H1 (cell line): ENCODE measurements around the gene OGDH.

Experiments used
- ATF3 ChIP-seq: IDR thresholded peaks from 2 replicates; pipeline ENCODE4 v1.6.1; 2011; ENCODE audit warnings: low read depth, mild to moderate bottlenecking, low read length; ENCODE audit not compliant: insufficient read depth
- CHD2 ChIP-seq: IDR thresholded peaks from 2 replicates; pipeline ENCODE4 v1.6.1; 2012; ENCODE audit warnings: low read length, improper control_type of control experiment
- EP300 ChIP-seq, 2 experiments: IDR thresholded peaks; 1 replicate in 1 of 2; 2 replicates in 1 of 2; pipeline ENCODE4 v1.6.1; 2011 to 2012; ENCODE audit warnings: low read depth in 2 of 2, low read length in 2 of 2, mild to moderate bottlenecking in 2 of 2, borderline replicate concordance in 1 of 2, inconsistent platforms in 1 of 2, moderate library complexity in 1 of 2
- EZH2 ChIP-seq: fragments of 200-600 bp; sonication (generic); IDR thresholded peaks from 2 replicates; pipeline ENCODE4 v1.7.1; 2012; ENCODE audit warnings: low read depth, mild to moderate bottlenecking, moderate library complexity, low read length, inconsistent platforms; ENCODE audit not compliant: severe bottlenecking
- MAFK ChIP-seq: IDR thresholded peaks from 2 replicates; pipeline ENCODE4 v1.6.1; 2012; ENCODE audit warnings: low read depth, mild to moderate bottlenecking, improper control_type of control experiment, low read length
- RFX5 ChIP-seq: IDR thresholded peaks from 2 replicates; pipeline ENCODE4 v1.6.1; 2011; ENCODE audit warnings: low read depth, low read length, improper control_type of control experiment, borderline replicate concordance
- TBP ChIP-seq: IDR thresholded peaks from 2 replicates; pipeline ENCODE4 v1.6.1; 2011; ENCODE audit warnings: low read depth, low read length, improper control_type of control experiment
- YY1 ChIP-seq: IDR thresholded peaks from 2 replicates; pipeline ENCODE4 v1.6.1; 2011; ENCODE audit warnings: low read depth, mild to moderate bottlenecking, low read length
- ZNF274 ChIP-seq: IDR thresholded peaks from 2 replicates; pipeline ENCODE4 v1.7.0; 2012; ENCODE audit warnings: low read length, borderline replicate concordance; ENCODE audit errors: extremely low read depth
- TF ChIP-seq, protein P1 (sequence below), 3 experiments: IDR thresholded peaks; 1 replicate in 2 of 3; 2 replicates in 1 of 3; pipeline versions ENCODE4 v1.5.1 to v1.6.1; 2011; ENCODE audit warnings: low read length in 3 of 3, mild to moderate bottlenecking in 3 of 3, inconsistent platforms in 2 of 3, low read depth in 1 of 3, moderate library complexity in 1 of 3; ENCODE audit not compliant: insufficient read depth in 1 of 3; ENCODE audit errors: control extremely low read depth in 1 of 3

DNA sequence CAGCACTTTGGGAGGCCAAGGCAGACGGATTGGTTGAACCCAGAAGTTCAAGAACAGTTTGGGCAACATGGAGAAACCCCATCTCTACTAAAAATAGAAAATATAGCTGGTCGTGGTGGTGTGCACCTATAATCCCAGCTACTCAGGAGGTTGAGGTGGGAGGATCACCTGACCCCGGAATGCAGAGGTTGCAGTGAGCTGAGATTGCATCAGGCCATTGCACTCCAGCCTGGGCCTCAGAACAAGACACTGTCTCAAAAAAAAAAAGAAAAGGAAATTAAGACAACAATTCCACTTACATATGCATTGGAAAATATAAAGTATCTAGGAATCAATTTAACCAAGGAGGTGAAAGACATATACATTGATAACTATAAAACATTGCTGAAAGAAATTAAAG lies 7.2 kb upstream of the OGDH start:
- TF ChIP-seq EP300 (IDR thresholded peaks at IDR 0.05; ENCODE audit: borderline replicate concordance in 1 of 2, low read depth in 2 of 2, low read length in 2 of 2) = no peak
- TF ChIP-seq, protein P1, sequence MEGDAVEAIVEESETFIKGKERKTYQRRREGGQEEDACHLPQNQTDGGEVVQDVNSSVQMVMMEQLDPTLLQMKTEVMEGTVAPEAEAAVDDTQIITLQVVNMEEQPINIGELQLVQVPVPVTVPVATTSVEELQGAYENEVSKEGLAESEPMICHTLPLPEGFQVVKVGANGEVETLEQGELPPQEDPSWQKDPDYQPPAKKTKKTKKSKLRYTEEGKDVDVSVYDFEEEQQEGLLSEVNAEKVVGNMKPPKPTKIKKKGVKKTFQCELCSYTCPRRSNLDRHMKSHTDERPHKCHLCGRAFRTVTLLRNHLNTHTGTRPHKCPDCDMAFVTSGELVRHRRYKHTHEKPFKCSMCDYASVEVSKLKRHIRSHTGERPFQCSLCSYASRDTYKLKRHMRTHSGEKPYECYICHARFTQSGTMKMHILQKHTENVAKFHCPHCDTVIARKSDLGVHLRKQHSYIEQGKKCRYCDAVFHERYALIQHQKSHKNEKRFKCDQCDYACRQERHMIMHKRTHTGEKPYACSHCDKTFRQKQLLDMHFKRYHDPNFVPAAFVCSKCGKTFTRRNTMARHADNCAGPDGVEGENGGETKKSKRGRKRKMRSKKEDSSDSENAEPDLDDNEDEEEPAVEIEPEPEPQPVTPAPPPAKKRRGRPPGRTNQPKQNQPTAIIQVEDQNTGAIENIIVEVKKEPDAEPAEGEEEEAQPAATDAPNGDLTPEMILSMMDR (IDR thresholded peaks at IDR 0.05; ENCODE audit: control extremely low read depth in 1 of 3, insufficient read depth in 1 of 3, low read depth in 1 of 3, low read length in 3 of 3) = no peak
- no peak for TF ChIP-seq YY1
- TF ChIP-seq EZH2 = no peak
- no peak for TF ChIP-seq MAFK
- TF ChIP-seq ZNF274 = no peak
- no peak for TF ChIP-seq TBP
- TF ChIP-seq RFX5 = no peak
- TF ChIP-seq CHD2 = no peak
- TF ChIP-seq ATF3 = no peak
